Common myeloid progenitor, CD34-positive (primary cell): ENCODE data around the gene FAM227B.

Experiments
- CTCF ChIA-PET: fragments of 350-600 bp; sonication (Branson Sonifier 250); formaldehyde crosslinking; loops from one replicate; lab custom pipeline; 2021; ENCODE audit warnings: antibody characterized with exemption; lab: Charles Lee
- POLR2A ChIA-PET: fragments of 350-600 bp; sonication (Branson Sonifier 250); formaldehyde crosslinking; loops from one replicate; lab custom pipeline; 2021; ENCODE audit warnings: antibody characterized with exemption; lab: Charles Lee
- DNase-seq, 3 donors: peaks; one replicate each; pipeline versions ENCODE4 v3.0.0 to v3.0.0-alpha.2; 2013
- H3K27ac ChIP-seq, 2 experiments: 1 replicate in 1 of 2; 2 replicates in 1 of 2; pipeline ENCODE4 v1.7.0; 2013; ENCODE audit warnings: inconsistent platforms in 2 of 2, low read length in 2 of 2, mild to moderate bottlenecking in 2 of 2, low read depth in 1 of 2, moderate library complexity in 1 of 2; ENCODE audit not compliant: severe bottlenecking in 2 of 2, insufficient read depth in 1 of 2, poor library complexity in 1 of 2
- H3K27me3 ChIP-seq, 5 experiments: replicated peaks in 2 of 5; 1 replicate in 3 of 5; 2 replicates in 2 of 5; pipeline versions ENCODE4 v1.6.1 to v1.7.0; 2013; ENCODE audit warnings: low read length in 4 of 5, mild to moderate bottlenecking in 2 of 5, moderate library complexity in 2 of 5, inconsistent platforms in 1 of 5; ENCODE audit not compliant: insufficient read depth in 5 of 5, control insufficient read depth in 4 of 5
- H3K36me3 ChIP-seq, 4 experiments: 1 replicate in 2 of 4; 2 replicates in 2 of 4; pipeline versions ENCODE4 v1.6.1 to v1.7.0; 2013; ENCODE audit warnings: low read length in 3 of 4, control low read depth in 1 of 4, mild to moderate bottlenecking in 1 of 4; ENCODE audit not compliant: control insufficient read depth in 4 of 4, insufficient read depth in 4 of 4
- H3K4me1 ChIP-seq, 4 experiments: 1 replicate in 3 of 4; 2 replicates in 1 of 4; pipeline versions ENCODE4 v1.6.1 to v1.7.1; 2013; ENCODE audit warnings: low read length in 3 of 4, mild to moderate bottlenecking in 3 of 4, control low read depth in 1 of 4, inconsistent platforms in 1 of 4, moderate library complexity in 1 of 4; ENCODE audit not compliant: control insufficient read depth in 4 of 4, insufficient read depth in 4 of 4; ENCODE audit errors: control extremely low read depth in 1 of 4
- H3K4me3 ChIP-seq, 7 experiments: 1 replicate in 4 of 7; 2 replicates in 3 of 7; pipeline versions ENCODE4 v1.5.1 to v1.7.0; 2013; ENCODE audit warnings: mild to moderate bottlenecking in 7 of 7, low read length in 6 of 7, moderate library complexity in 6 of 7, inconsistent platforms in 2 of 7, low read depth in 2 of 7, control low read depth in 1 of 7; ENCODE audit not compliant: insufficient read depth in 4 of 7, control insufficient read depth in 1 of 7; ENCODE audit errors: extremely low read depth in 1 of 7
- H3K9me3 ChIP-seq, 5 experiments: 1 replicate in 4 of 5; 2 replicates in 1 of 5; pipeline versions ENCODE4 v1.6.1 to v1.7.1; 2013; ENCODE audit warnings: low read length in 4 of 5, mild to moderate bottlenecking in 2 of 5, inconsistent platforms in 1 of 5, low read depth in 1 of 5, moderate library complexity in 1 of 5; ENCODE audit not compliant: control insufficient read depth in 4 of 5, insufficient read depth in 2 of 5; ENCODE audit errors: control extremely low read depth in 1 of 5
- WGBS: methylation state at CpG from one replicate; pipeline ENCODE4 v1.1.5; 2013; ENCODE audit not compliant: insufficient coverage; 5-methylcytosine and 5-hydroxymethylcytosine counted together

The FAM227B gene

GRCh38 chr15:49382394-49382793 is 238.2 kb downstream of the FAM227B start:
- Histone ChIP-seq H3K9me3 (no peaks in the 10 kb centered on the region), H3K4me3 (no peak overlapping the region), H3K27ac (no peak overlapping the region), H3K4me1 (peaks cover 0 to 14% (median 6%) of the 10 kb centered on the region in 4 experiments), H3K36me3 (no peaks in the 10 kb centered on the region), H3K27me3 (no peaks in the 10 kb centered on the region)
- POLR2A ChIA-PET = interaction anchor here (0.6 kb wide), 1 partner anchor 336 kb away, joined by 3 read pairs; no protein-coding TSS in a partner anchor
- CTCF ChIA-PET = no interaction called here
- DNase-seq = peak in 2 of 3 donors; percentile 21 to 28

GRCh38 chr15:49380912-49381311 is 239.7 kb downstream of the FAM227B start:
- no peaks in the 10 kb centered on the region for H3K9me3 ChIP-seq
- H3K27me3 ChIP-seq = no peaks in the 10 kb centered on the region
- ChIA-PET POLR2A (no interaction called here), CTCF (no interaction called here)
- no peak for DNase-seq
- WGBS = 95% methylated on average over 3 of the region's 5 CpGs
- peaks cover 0 to 14% (median 6%) of the 10 kb centered on the region in 4 experiments for H3K4me1 ChIP-seq
- H3K27ac ChIP-seq = no peak overlapping the region
- H3K36me3 ChIP-seq = no peaks in the 10 kb centered on the region
- H3K4me3 ChIP-seq = no peak overlapping the region

- peaks cover 0 to 14% (median 6%) of the 10 kb centered on the region in 4 experiments for H3K4me1 ChIP-seq
- H3K36me3 ChIP-seq = no peaks in the 10 kb centered on the region
- H3K27me3 ChIP-seq = no peaks in the 10 kb centered on the region
- 82% methylated on average over 3 of the region's 4 CpGs for WGBS
- CTCF ChIA-PET = no interaction called here
- H3K27ac ChIP-seq = no peak overlapping the region
- POLR2A ChIA-PET = no interaction called here
- no peaks in the 10 kb centered on the region for H3K9me3 ChIP-seq
- DNase-seq = peak in 2 of 3 donors; percentile 33 to 53
- no peak overlapping the region for H3K4me3 ChIP-seq
Observed at GRCh38 chr15:49379996-49380395, 240.6 kb downstream of the FAM227B start.

- Histone ChIP-seq H3K4me1 (no peaks in the 10 kb centered on the region), H3K36me3 (no peaks in the 10 kb centered on the region), H3K9me3 (no peaks in the 10 kb centered on the region), H3K4me3 (no peak overlapping the region), H3K27ac (no peak overlapping the region), H3K27me3 (no peaks in the 10 kb centered on the region)
- ChIA-PET CTCF (interaction anchor here (0.6 to 1.0 kb wide), 2 partner anchors 459 to 768 kb away, joined by 3 read pairs; no protein-coding TSS in a partner anchor), POLR2A (no interaction called here)
- no peak for DNase-seq
- 100% methylated on average over 1 of the region's 1 CpG for WGBS
Observed at GRCh38 chr15:49372366-49372765, 248.3 kb downstream of the FAM227B start.

GRCh38 chr15:49370782-49371181 is 249.8 kb downstream of the FAM227B start:
- H3K27me3 ChIP-seq = no peaks in the 10 kb centered on the region
- WGBS = no CpG with 5 or more reads among the region's 1 CpG
- POLR2A ChIA-PET = no interaction called here
- H3K36me3 ChIP-seq = no peaks in the 10 kb centered on the region
- CTCF ChIA-PET = no interaction called here
- no peaks in the 10 kb centered on the region for H3K4me1 ChIP-seq
- H3K27ac ChIP-seq = no peak overlapping the region
- H3K9me3 ChIP-seq = no peaks in the 10 kb centered on the region
- no peak overlapping the region for H3K4me3 ChIP-seq
- peak; percentile 18 to 55 (median 51) for DNase-seq

GRCh38 chr15:49366496-49366895 is 254.1 kb downstream of the FAM227B start:
- Histone ChIP-seq H3K4me3 (no peak overlapping the region), H3K9me3 (peaks cover 0 to 3% (median 0%) of the 10 kb centered on the region in 5 experiments), H3K27ac (no peak overlapping the region), H3K4me1 (no peaks in the 10 kb centered on the region), H3K27me3 (no peaks in the 10 kb centered on the region), H3K36me3 (no peaks in the 10 kb centered on the region)
- ChIA-PET POLR2A (no interaction called here), CTCF (no interaction called here)
- DNase-seq = no peak
- WGBS = 93% methylated on average over 9 of the region's 22 CpGs

GRCh38 chr15:49361370-49361769 is 259.2 kb downstream of the FAM227B start:
- Histone ChIP-seq H3K4me3 (no peak overlapping the region), H3K4me1 (no peaks in the 10 kb centered on the region), H3K27me3 (no peaks in the 10 kb centered on the region), H3K27ac (no peak overlapping the region), H3K36me3 (no peaks in the 10 kb centered on the region), H3K9me3 (peaks cover 0 to 3% (median 0%) of the 10 kb centered on the region in 5 experiments)
- no CpG with 5 or more reads among the region's 3 CpGs for WGBS
- ChIA-PET CTCF (no interaction called here), POLR2A (no interaction called here)
- no peak for DNase-seq
